ENCODE results near the gene OR7C1. TPM values are rescaled to one million over a fixed set of nuclear protein-coding genes. Genes with fewer than 3 reads are reported as not detected.
"Not testable (repeated sequence)": the region's sequence is repeated elsewhere in the genome, so short reads cannot be mapped to it uniquely, and the experiment has no call there.

Gene OR7C1
- total and polyA plus RNA-seq, 11 donors: 0.02 to 0.28 (median 0.17) TPM; not detected in 8

- H3K27me3 ChIP-seq: peaks cover 0 to 33% (median 3%) of the 10 kb centered on the region in 9 donors
- DNase-seq (no peak), ATAC-seq (no peak)
- peaks cover 0 to 10% (median 0%) of the 10 kb centered on the region in 12 donors for H3K4me1 ChIP-seq
- no peak overlapping the region for H3K27ac ChIP-seq
- no peak overlapping the region for H3K4me3 ChIP-seq
- TF ChIP-seq CTCF (IDR thresholded peaks at IDR 0.05): no peak
- no peak for TF ChIP-seq POLR2A (IDR thresholded peaks at IDR 0.05)
- 72 to 78% (median 73%) methylated on average over 10 of the region's 10 CpGs for WGBS, 4 donors
- H3K9me3 ChIP-seq: no peaks in the 10 kb centered on the region
- peaks cover 0 to 20% (median 0%) of the 10 kb centered on the region in 9 donors for H3K36me3 ChIP-seq
- intact Hi-C loops (cut with DNase I): no loop called here
These were observed 60.6 kb downstream of the OR7C1 start for GRCh38 chr19:14774373-14774772.

- Histone ChIP-seq H3K27me3 (peaks cover 0 to 33% (median 3%) of the 10 kb centered on the region in 9 donors), H3K36me3 (peaks cover 0 to 22% (median 0%) of the 10 kb centered on the region in 9 donors)
- H3K9me3 ChIP-seq; H3K4me1 ChIP-seq; DNase-seq; intact Hi-C loops (cut with DNase I); ATAC-seq; H3K27ac ChIP-seq; H3K4me3 ChIP-seq: not testable (repeated sequence)
- 70 to 80% (median 75%) methylated on average over 8 to 9 of the region's 9 CpGs for WGBS, 4 donors
These were observed 61.3 kb downstream of the OR7C1 start for GRCh38 chr19:14773722-14774121.

GRCh38 chr19:14772995-14773394 lies 62.0 kb downstream of the OR7C1 start:
- ATAC-seq (no peak), DNase-seq (no peak)
- H3K4me3 ChIP-seq: no peak overlapping the region
- H3K36me3 ChIP-seq: peaks cover 0 to 30% (median 0%) of the 10 kb centered on the region in 9 donors
- H3K4me1 ChIP-seq: peaks cover 0 to 10% (median 0%) of the 10 kb centered on the region in 12 donors
- intact Hi-C loops (cut with DNase I): no loop called here
- no peaks in the 10 kb centered on the region for H3K9me3 ChIP-seq
- TF ChIP-seq POLR2A (IDR thresholded peaks at IDR 0.05) (no peak), CTCF (IDR thresholded peaks at IDR 0.05) (no peak)
- WGBS, 4 donors: 87 to 92% (median 91%) methylated on average over 7 of the region's 7 CpGs
- H3K27me3 ChIP-seq: peaks cover 0 to 36% (median 3%) of the 10 kb centered on the region in 9 donors
- no peak overlapping the region for H3K27ac ChIP-seq

GRCh38 chr19:14772467-14772866 lies 62.5 kb downstream of the OR7C1 start:
- H3K4me3 ChIP-seq: no peak overlapping the region

More at GRCh38 chr19:14772467-14772866, 62.5 kb downstream of the OR7C1 start:
- DNase-seq (no peak), ATAC-seq (no peak)
- H3K9me3 ChIP-seq: no peaks in the 10 kb centered on the region
- peaks cover 0 to 39% (median 3%) of the 10 kb centered on the region in 9 donors for H3K27me3 ChIP-seq
- no peak overlapping the region for H3K27ac ChIP-seq
- no peak for TF ChIP-seq CTCF (IDR thresholded peaks at IDR 0.05)
- no peak for TF ChIP-seq POLR2A (IDR thresholded peaks at IDR 0.05)
- intact Hi-C loops (cut with DNase I): no loop called here
- WGBS, 4 donors: 75 to 85% (median 83%) methylated on average over 8 of the region's 8 CpGs
- peaks cover 0 to 10% (median 0%) of the 10 kb centered on the region in 12 donors for H3K4me1 ChIP-seq
- peaks cover 0 to 35% (median 0%) of the 10 kb centered on the region in 9 donors for H3K36me3 ChIP-seq

Measured in heart left ventricle (tissue), 16 donors.